Measurements from ENCODE around the gene CTDSPL. TPM values are rescaled to one million over a fixed set of nuclear protein-coding genes. Genes with fewer than 3 reads are reported as not detected.

CTDSPL gene
- total and polyA plus RNA-seq, 2 of the 13 experiments (the other 11 are each of a cell fraction or from before 2014, with no cell fraction given): 26.1 to 142 TPM

GRCh38 chr3:38004415-38005075, 142.9 kb downstream of the CTDSPL start (continued):
- 0 out of 2 replicates have a peak, but pooled peaks have one; percentile 17 for TF ChIP-seq HOMEZ (CRISPR knock-in tag; IDR thresholded peaks at IDR 0.05; ENCODE audit: low read depth)
- 0 out of 2 replicates have a peak, but pooled peaks have one; percentile 9 for TF ChIP-seq DPF2 (CRISPR knock-in tag; IDR thresholded peaks at IDR 0.05; ENCODE audit: borderline replicate concordance, low read depth)
- TF ChIP-seq ZSCAN30 (CRISPR knock-in tag; IDR thresholded peaks at IDR 0.05): no peak
- no peak for TF ChIP-seq ZNF564 (CRISPR knock-in tag; IDR thresholded peaks at IDR 0.05)
- no peak for TF ChIP-seq NCOA2 (CRISPR knock-in tag; IDR thresholded peaks at IDR 0.05)
- peak; percentile 70 for TF ChIP-seq SIN3A (IDR thresholded peaks at IDR 0.05; ENCODE audit: borderline replicate concordance, low read depth, low read length)
- TF ChIP-seq ZNF292 (CRISPR knock-in tag; IDR thresholded peaks at IDR 0.05; ENCODE audit: borderline replicate concordance, low read depth): peak; percentile 57; the same call in 1 of the 2 replicates
- TF ChIP-seq ZNF101 (CRISPR knock-in tag; IDR thresholded peaks at IDR 0.05; ENCODE audit: borderline replicate concordance, low read depth): no peak
- no peak for TF ChIP-seq ZSCAN5A (CRISPR knock-in tag; IDR thresholded peaks at IDR 0.05; ENCODE audit: borderline replicate concordance)
- no peak for TF ChIP-seq CERS6 (CRISPR knock-in tag; IDR thresholded peaks at IDR 0.05)
- TF ChIP-seq FOXP1 (IDR thresholded peaks at IDR 0.05): peak; percentile 76
- peak; percentile 41; the same call in 1 of the 2 replicates for TF ChIP-seq FOXP1 (CRISPR knock-in tag; IDR thresholded peaks at IDR 0.05)
- no peak for TF ChIP-seq THAP7 (CRISPR knock-in tag; IDR thresholded peaks at IDR 0.05)
- peak; percentile 57 for TF ChIP-seq MIXL1 (CRISPR knock-in tag; IDR thresholded peaks at IDR 0.05)
- no peak for TF ChIP-seq PAF1 (CRISPR knock-in tag; IDR thresholded peaks at IDR 0.05)
- TF ChIP-seq ZNF749 (CRISPR knock-in tag; IDR thresholded peaks at IDR 0.05; ENCODE audit: borderline replicate concordance): no peak; the same call in 1 of the 2 replicates
- no peak for TF ChIP-seq TCF12 (IDR thresholded peaks at IDR 0.05)
- TF ChIP-seq TCF12 (CRISPR knock-in tag; IDR thresholded peaks at IDR 0.05): no peak
- peak; percentile 37; the same call in 1 of the 2 replicates for TF ChIP-seq MEF2D (CRISPR knock-in tag; IDR thresholded peaks at IDR 0.05)
- TF ChIP-seq, protein P1, sequence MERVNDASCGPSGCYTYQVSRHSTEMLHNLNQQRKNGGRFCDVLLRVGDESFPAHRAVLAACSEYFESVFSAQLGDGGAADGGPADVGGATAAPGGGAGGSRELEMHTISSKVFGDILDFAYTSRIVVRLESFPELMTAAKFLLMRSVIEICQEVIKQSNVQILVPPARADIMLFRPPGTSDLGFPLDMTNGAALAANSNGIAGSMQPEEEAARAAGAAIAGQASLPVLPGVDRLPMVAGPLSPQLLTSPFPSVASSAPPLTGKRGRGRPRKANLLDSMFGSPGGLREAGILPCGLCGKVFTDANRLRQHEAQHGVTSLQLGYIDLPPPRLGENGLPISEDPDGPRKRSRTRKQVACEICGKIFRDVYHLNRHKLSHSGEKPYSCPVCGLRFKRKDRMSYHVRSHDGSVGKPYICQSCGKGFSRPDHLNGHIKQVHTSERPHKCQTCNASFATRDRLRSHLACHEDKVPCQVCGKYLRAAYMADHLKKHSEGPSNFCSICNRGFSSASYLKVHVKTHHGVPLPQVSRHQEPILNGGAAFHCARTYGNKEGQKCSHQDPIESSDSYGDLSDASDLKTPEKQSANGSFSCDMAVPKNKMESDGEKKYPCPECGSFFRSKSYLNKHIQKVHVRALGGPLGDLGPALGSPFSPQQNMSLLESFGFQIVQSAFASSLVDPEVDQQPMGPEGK (CRISPR knock-in tag; IDR thresholded peaks at IDR 0.05): no peak; the same call in none of the 2 replicates
- peak; percentile 71 for TF ChIP-seq ZMYM3 (CRISPR knock-in tag; IDR thresholded peaks at IDR 0.05)

Measured in HepG2 (cell line).